Activated CD8-positive, alpha-beta memory T cell treated with anti-CD3 and anti-CD28 coated beads, Interleukin-2, amount 50 U/mL, for 1 hour (primary cell): ENCODE results near the gene TNNC1.

Experiments
- DNase-seq: peaks from one replicate; pipeline ENCODE4 v3.0.0-alpha.2; 2020; ENCODE audit errors: extremely low read depth

Gene TNNC1

GRCh38 chr3:52458770-52459545, 5.1 kb upstream of the TNNC1 start:
- no peak for DNase-seq

GRCh38 chr3:52458031-52458760, 4.4 kb upstream of the TNNC1 start:
- no peak for DNase-seq

- DNase-seq = no peak
Observed at GRCh38 chr3:52456800-52457183, 3.0 kb upstream of the TNNC1 start.

GRCh38 chr3:52456169-52456799, 2.4 kb upstream of the TNNC1 start:
- no peak for DNase-seq

- peak; percentile 84 for DNase-seq
Observed at GRCh38 chr3:52455283-52456168, 1.7 kb upstream of the TNNC1 start, which contains the start of gene NISCH. NISCH (plus strand) TSS chr3:52455604; CDS start chr3:52455642, 38 bp downstream.

GRCh38 chr3:52454938-52455282, 1.1 kb upstream of the TNNC1 start:
- no peak for DNase-seq

GRCh38 chr3:52454250-52454937, 553 bp upstream of the TNNC1 start:
- no peak for DNase-seq

- no peak for DNase-seq
Observed at GRCh38 chr3:52452570-52453221, 1.1 kb downstream of the TNNC1 start.

GRCh38 chr3:52452126-52452525, 1.7 kb downstream of the TNNC1 start:
- DNase-seq = no peak

GRCh38 chr3:52451237-52452083, 2.4 kb downstream of the TNNC1 start:
- no peak for DNase-seq

GRCh38 chr3:52450489-52451236, 3.2 kb downstream of the TNNC1 start:
- no peak for DNase-seq

- no peak for DNase-seq
Observed at GRCh38 chr3:52447512-52448355, 6.1 kb downstream of the TNNC1 start.

- DNase-seq = peak; percentile 36
Observed at GRCh38 chr3:52446631-52447511, 7.0 kb downstream of the TNNC1 start.

GRCh38 chr3:52446042-52446441, 7.8 kb downstream of the TNNC1 start:
- DNase-seq = no peak

GRCh38 chr3:52444860-52445793, 8.7 kb downstream of the TNNC1 start, which contains the start of gene SEMA3G:
SEMA3G (minus strand) TSS chr3:52445103; CDS start chr3:52445027, 76 bp downstream.
- no peak for DNase-seq
